ENCODE measurements around the gene DOCK9. TPM values are rescaled to one million over a fixed set of nuclear protein-coding genes. Genes with fewer than 3 reads are reported as not detected.

The DOCK9 gene
- total RNA-seq, 1 donor from 2014 or later = 46.2 TPM

- Mint-ChIP-seq H3K4me1 (ENCODE audit: unreplicated experiment) (peaks cover 6% of the 10 kb centered on the region), H3K27ac (peak overlapping the region; percentile 28), H3K36me3 (peaks cover 7% of the 10 kb centered on the region), H3K27me3 (no peaks in the 10 kb centered on the region), H3K9me3 (no peaks in the 10 kb centered on the region), H3K4me3 (no peak overlapping the region)
- no peak for TF ChIP-seq CTCF (conservative IDR thresholded peaks at IDR 0.05)
- no peak for DNase-seq (ENCODE audit: extremely low spot score, unreplicated experiment)
Observed at GRCh38 chr13:98910501-98910951, 67.3 kb downstream of the DOCK9 start.

- H3K27ac Mint-ChIP-seq = peak overlapping the region; percentile 85
Observed at GRCh38 chr13:98909016-98909415, 68.8 kb downstream of the DOCK9 start.

GRCh38 chr13:98906746-98907502, 70.9 kb downstream of the DOCK9 start:
- no peaks in the 10 kb centered on the region for H3K9me3 Mint-ChIP-seq
- no peak overlapping the region for H3K27ac Mint-ChIP-seq
- H3K27me3 Mint-ChIP-seq = no peaks in the 10 kb centered on the region
- peaks cover 6% of the 10 kb centered on the region for H3K4me1 Mint-ChIP-seq (ENCODE audit: unreplicated experiment)
- peaks cover 14% of the 10 kb centered on the region for H3K36me3 Mint-ChIP-seq
- DNase-seq (ENCODE audit: extremely low spot score, unreplicated experiment) = no peak
- TF ChIP-seq CTCF (conservative IDR thresholded peaks at IDR 0.05) = no peak
- H3K4me3 Mint-ChIP-seq = no peak overlapping the region

More at GRCh38 chr13:98909016-98909415, 68.8 kb downstream of the DOCK9 start:
- no peaks in the 10 kb centered on the region for H3K9me3 Mint-ChIP-seq
- H3K36me3 Mint-ChIP-seq = peaks cover 5% of the 10 kb centered on the region
- TF ChIP-seq CTCF (conservative IDR thresholded peaks at IDR 0.05) = no peak
- H3K4me1 Mint-ChIP-seq (ENCODE audit: unreplicated experiment) = peaks cover 6% of the 10 kb centered on the region
- H3K4me3 Mint-ChIP-seq = peak overlapping the region; percentile 53
- no peaks in the 10 kb centered on the region for H3K27me3 Mint-ChIP-seq
- no peak for DNase-seq (ENCODE audit: extremely low spot score, unreplicated experiment)

GRCh38 chr13:98905199-98905598, 72.7 kb downstream of the DOCK9 start:
- Mint-ChIP-seq H3K27ac (no peak overlapping the region), H3K27me3 (no peaks in the 10 kb centered on the region), H3K9me3 (no peaks in the 10 kb centered on the region), H3K36me3 (peaks cover 14% of the 10 kb centered on the region), H3K4me3 (no peak overlapping the region), H3K4me1 (ENCODE audit: unreplicated experiment) (no peaks in the 10 kb centered on the region)
- TF ChIP-seq CTCF (conservative IDR thresholded peaks at IDR 0.05) = no peak
- no peak for DNase-seq (ENCODE audit: extremely low spot score, unreplicated experiment)

- no peak overlapping the region for H3K4me3 Mint-ChIP-seq
- no peaks in the 10 kb centered on the region for H3K4me1 Mint-ChIP-seq (ENCODE audit: unreplicated experiment)
- no peaks in the 10 kb centered on the region for H3K27me3 Mint-ChIP-seq
- H3K36me3 Mint-ChIP-seq = peaks cover 22% of the 10 kb centered on the region
- TF ChIP-seq CTCF (conservative IDR thresholded peaks at IDR 0.05) = no peak
- no peak for DNase-seq (ENCODE audit: extremely low spot score, unreplicated experiment)
- H3K27ac Mint-ChIP-seq = no peak overlapping the region
- no peaks in the 10 kb centered on the region for H3K9me3 Mint-ChIP-seq
Observed at GRCh38 chr13:98900442-98900841, 77.4 kb downstream of the DOCK9 start.

All from type B pancreatic cell (in vitro differentiated cells).